ENCODE data around the gene KCTD17. TPM values are rescaled to one million over a fixed set of nuclear protein-coding genes. Genes with fewer than 3 reads are reported as not detected.

KCTD17 gene
- total RNA-seq, 2 experiments from 2014 or later: 25.7 to 29.7 TPM

DNA sequence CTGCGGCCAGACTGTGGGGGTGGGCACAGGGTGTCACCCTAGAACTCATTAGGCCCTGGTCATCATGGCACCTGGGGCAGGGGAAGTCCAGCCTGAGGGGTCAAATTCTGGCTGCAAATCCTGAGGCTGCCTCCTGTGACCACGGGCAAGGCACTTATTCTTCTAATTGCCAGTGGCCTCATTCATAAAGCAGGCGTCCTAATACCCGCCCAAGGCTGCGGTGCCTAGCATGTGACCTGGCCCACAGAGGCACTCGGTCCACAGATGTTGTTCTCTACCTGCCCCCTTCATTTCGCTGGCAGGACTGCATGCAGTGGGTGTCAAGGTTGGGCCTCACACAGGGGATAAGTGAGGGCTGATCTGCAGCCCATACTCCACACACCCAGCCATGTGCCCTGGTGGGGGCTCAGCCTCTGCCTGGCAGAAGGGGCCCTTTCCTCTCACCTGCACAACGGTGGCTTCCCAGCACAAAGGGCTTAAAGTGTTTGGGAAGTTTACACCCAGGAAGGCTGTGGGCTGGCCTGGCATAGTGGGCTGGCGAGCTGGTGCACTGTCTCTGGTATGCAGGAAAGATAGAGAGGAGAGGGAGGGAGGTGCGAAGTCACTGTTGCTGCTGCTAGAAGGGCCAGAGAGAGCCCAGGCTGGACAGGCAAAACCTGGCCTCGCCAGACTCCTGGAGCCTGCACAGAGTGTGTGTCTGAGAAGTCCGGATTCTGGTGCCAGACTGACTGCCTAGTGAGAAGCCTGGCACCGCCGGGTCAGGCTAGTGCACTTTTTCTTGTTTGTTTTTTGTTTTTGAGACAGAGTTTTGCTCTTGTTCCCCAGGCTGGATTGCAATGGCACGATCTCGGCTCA is 28.8 kb upstream of the KCTD17 start:
- peaks cover 16% of the 10 kb centered on the region for H3K4me1 Mint-ChIP-seq
- DNase-seq: no peak
- POLR2A ChIA-PET: no interaction called here
- H3K4me3 Mint-ChIP-seq: no peak overlapping the region
- no peak overlapping the region for H3K27ac Mint-ChIP-seq
- CTCF ChIA-PET: interaction anchor here (0.6 to 2.2 kb wide), 4 partner anchors 10 to 264 kb away, joined by 3 to 12 read pairs (median 5); no protein-coding TSS in a partner anchor
- peaks cover 4% of the 10 kb centered on the region for H3K27me3 Mint-ChIP-seq
- no peaks in the 10 kb centered on the region for H3K9me3 Mint-ChIP-seq
- peaks cover 2% of the 10 kb centered on the region for H3K36me3 Mint-ChIP-seq (ENCODE audit: low read depth)

DNA sequence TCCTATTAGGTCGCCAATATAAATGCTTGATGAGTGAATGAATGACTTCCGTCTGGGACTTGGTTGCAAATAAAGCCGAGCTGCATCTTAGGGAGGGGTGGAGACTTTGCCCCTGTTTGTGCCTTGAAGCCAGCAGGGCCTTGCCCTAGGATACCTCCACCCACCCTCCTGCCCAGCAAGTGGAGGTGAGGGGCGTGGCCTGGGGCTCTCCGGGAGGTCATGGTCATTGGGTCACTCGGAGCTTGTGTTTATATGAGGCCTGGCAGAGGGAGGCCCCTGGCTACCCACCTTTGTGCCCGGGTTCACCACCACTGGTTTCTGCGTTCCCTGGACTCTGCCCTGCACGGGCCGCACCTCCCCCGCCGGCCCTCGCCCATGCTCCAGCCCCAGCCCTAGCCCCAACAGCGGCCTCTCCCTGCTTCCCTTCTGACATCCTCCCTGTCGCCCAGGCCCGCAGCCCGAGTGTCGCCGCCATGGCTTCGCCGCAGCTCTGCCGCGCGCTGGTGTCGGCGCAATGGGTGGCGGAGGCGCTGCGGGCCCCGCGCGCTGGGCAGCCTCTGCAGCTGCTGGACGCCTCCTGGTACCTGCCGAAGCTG is 27.7 kb upstream of the KCTD17 start:
- Mint-ChIP-seq H3K27me3 (peaks cover 2% of the 10 kb centered on the region), H3K27ac (no peak overlapping the region), H3K9me3 (no peaks in the 10 kb centered on the region), H3K4me1 (peaks cover 16% of the 10 kb centered on the region), H3K36me3 (ENCODE audit: low read depth) (peaks cover 2% of the 10 kb centered on the region), H3K4me3 (no peak overlapping the region)
- no peak for DNase-seq
- ChIA-PET POLR2A (no interaction called here), CTCF (no interaction called here)

GRCh38 chr22:37024339-37025157 is 27.0 kb upstream of the KCTD17 start:
- peaks cover 16% of the 10 kb centered on the region for H3K4me1 Mint-ChIP-seq
- H3K27me3 Mint-ChIP-seq: peaks cover 2% of the 10 kb centered on the region
- no peak for DNase-seq
- no peak overlapping the region for H3K4me3 Mint-ChIP-seq
- peaks cover 2% of the 10 kb centered on the region for H3K36me3 Mint-ChIP-seq (ENCODE audit: low read depth)
- no peak overlapping the region for H3K27ac Mint-ChIP-seq
- no peaks in the 10 kb centered on the region for H3K9me3 Mint-ChIP-seq
- POLR2A ChIA-PET: no interaction called here
- CTCF ChIA-PET: interaction anchor here (1.3 to 2.0 kb wide), 2 partner anchors 27 to 47 kb away, joined by 3 to 5 read pairs; partner anchors contain the start of gene KCTD17

DNA sequence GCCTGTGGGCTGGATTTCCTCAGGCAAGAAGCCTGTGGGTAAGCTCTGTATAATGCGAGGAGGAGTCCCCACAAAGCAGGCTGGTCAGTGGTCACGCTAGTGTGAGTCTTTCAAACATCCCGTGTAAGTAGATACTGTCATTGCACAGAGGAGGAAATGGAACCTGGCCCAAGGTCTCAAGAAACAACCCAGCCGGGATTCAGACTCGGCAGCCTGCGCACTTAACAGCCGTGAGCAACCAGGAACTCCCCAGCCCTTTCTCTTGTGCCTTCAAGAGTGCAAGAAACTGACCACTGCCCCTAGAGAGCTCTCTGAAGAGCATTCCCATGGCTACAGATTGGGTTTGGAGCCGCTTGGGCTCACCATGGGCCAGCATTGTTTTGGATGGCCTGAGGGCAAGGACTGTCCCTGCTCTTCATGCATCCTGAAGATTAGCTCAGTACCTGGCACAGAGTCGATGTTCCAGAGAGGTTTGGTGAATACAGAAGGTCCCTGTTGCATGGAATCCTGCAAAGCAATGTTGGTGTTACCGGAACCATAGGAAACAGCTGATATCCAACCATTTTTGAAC is 26.0 kb upstream of the KCTD17 start:
- no peak for DNase-seq
- POLR2A ChIA-PET: no interaction called here

GRCh38 chr22:37026325-37026724 is 25.2 kb upstream of the KCTD17 start:
- Mint-ChIP-seq H3K27ac (no peak overlapping the region), H3K27me3 (no peaks in the 10 kb centered on the region), H3K4me1 (peaks cover 6% of the 10 kb centered on the region), H3K9me3 (no peaks in the 10 kb centered on the region), H3K36me3 (ENCODE audit: low read depth) (peaks cover 2% of the 10 kb centered on the region), H3K4me3 (no peak overlapping the region)
- ChIA-PET CTCF (interaction anchor here (0.8 to 2.0 kb wide), 6 partner anchors 9 to 56 kb away, joined by 3 to 5 read pairs (median 4); no protein-coding TSS in a partner anchor), POLR2A (no interaction called here)
- no peak for DNase-seq

More for the DNA sequence above, 26.0 kb upstream of the KCTD17 start:
- Mint-ChIP-seq H3K27ac (no peak overlapping the region), H3K36me3 (ENCODE audit: low read depth) (peaks cover 2% of the 10 kb centered on the region), H3K27me3 (peaks cover 2% of the 10 kb centered on the region), H3K4me1 (peaks cover 7% of the 10 kb centered on the region), H3K9me3 (no peaks in the 10 kb centered on the region), H3K4me3 (no peak overlapping the region)
- CTCF ChIA-PET: interaction anchor here (0.8 to 2.0 kb wide), 7 partner anchors 9 to 56 kb away, joined by 3 to 5 read pairs (median 3); partner anchors contain the start of gene KCTD17

GRCh38 chr22:37027556-37027955 is 24.0 kb upstream of the KCTD17 start:
- no peak for DNase-seq
- no peak overlapping the region for H3K27ac Mint-ChIP-seq
- no peaks in the 10 kb centered on the region for H3K9me3 Mint-ChIP-seq
- POLR2A ChIA-PET: no interaction called here
- H3K4me3 Mint-ChIP-seq: no peak overlapping the region
- H3K36me3 Mint-ChIP-seq (ENCODE audit: low read depth): peaks cover 2% of the 10 kb centered on the region
- H3K4me1 Mint-ChIP-seq: no peaks in the 10 kb centered on the region
- H3K27me3 Mint-ChIP-seq: no peaks in the 10 kb centered on the region
- CTCF ChIA-PET: interaction anchor here (0.7 to 1.4 kb wide), 3 partner anchors 23 to 684 kb away, joined by 3 read pairs; no protein-coding TSS in a partner anchor

DNA sequence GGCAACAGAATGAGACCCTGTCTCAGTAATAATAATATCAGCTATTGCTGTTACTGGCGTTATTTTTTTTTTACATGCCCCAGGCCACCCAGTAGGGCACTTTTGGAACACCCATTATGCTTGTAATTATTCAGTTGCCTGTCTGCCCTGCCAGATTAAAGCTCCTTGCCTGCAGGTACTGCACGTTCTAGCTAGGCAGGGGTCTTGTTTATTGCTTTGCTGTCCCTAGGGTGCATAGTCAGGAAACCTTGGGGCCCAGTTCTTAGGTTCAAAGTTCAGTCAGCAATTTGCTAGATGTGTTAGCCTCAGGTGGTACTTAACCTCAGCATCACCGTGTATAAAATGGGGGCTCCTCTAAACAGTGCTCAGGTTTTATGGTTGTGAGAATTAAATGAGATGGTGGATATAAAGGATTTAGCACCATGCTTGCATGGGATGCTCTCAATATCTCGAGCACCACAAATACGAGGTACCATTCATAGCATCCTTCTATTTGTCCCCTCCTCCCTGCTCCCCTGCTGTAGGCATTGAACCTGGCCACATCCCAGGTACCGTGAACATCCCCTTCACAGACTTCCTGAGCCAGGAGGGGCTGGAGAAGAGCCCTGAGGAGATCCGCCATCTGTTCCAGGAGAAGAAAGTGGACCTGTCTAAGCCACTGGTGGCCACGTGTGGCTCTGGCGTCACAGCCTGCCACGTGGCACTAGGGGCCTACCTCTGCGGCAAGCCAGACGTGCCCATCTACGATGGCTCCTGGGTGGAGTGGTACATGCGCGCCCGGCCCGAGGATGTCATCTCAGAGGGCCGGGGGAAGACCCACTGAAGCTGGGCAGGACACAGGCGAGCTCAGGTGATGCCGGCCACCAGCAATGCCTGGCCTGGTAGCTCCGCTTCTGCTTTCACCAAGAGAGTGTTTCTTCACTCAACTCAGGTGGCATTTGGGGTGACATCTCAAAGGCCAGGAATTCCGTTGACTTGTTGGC is 22.6 kb upstream of the KCTD17 start:
- no peak for DNase-seq
- POLR2A ChIA-PET: interaction anchor here (0.6 to 0.7 kb wide), 2 partner anchors 12 to 1653 kb away, joined by 3 to 7 read pairs; partner anchors contain the start of gene TOMM22
- CTCF ChIA-PET: interaction anchor here (0.8 to 2.0 kb wide), 3 partner anchors 9 to 51 kb away, joined by 3 to 10 read pairs (median 3); no protein-coding TSS in a partner anchor
- no peaks in the 10 kb centered on the region for H3K4me1 Mint-ChIP-seq
- no peak overlapping the region for H3K27ac Mint-ChIP-seq
- no peaks in the 10 kb centered on the region for H3K27me3 Mint-ChIP-seq
- no peak overlapping the region for H3K4me3 Mint-ChIP-seq
- H3K36me3 Mint-ChIP-seq (ENCODE audit: low read depth): peaks cover 2% of the 10 kb centered on the region
- H3K9me3 Mint-ChIP-seq: no peaks in the 10 kb centered on the region

DNA sequence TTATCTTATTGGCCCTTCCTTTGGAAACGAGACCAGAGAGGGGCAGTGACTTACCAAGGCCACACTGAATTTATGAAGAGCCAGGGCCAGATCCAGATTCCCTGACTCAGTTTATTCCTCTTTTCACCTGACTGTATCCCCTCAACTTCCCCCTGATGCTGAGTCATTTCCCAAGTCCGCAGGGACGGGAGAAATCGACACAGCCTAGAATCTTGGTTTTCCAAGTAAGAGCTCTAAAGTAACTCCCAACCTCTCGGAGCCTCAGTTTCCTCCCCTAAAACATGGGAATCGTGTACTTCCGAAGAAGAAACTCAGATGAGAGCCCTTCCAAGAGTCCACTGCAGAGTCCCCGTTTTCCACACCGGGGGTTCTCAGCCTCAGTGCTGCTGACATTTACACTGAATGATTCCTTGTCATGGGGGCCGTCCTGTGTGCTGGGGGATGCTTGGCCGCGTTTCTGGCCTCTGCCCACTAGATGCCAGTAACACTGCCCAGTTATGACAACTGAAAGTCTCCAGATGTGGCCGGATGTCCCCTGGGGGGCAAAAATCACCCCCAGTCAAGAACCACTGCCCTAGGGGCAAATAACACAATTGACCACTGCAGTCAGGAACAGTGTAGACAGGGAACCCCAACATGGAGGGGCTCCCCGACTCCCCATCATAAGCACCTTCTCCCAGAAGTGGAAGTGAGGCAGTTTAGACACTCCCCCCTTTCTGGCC is 20.8 kb upstream of the KCTD17 start:
- Mint-ChIP-seq H3K36me3 (ENCODE audit: low read depth) (no peaks in the 10 kb centered on the region), H3K4me1 (no peaks in the 10 kb centered on the region), H3K27me3 (no peaks in the 10 kb centered on the region), H3K27ac (no peak overlapping the region), H3K9me3 (no peaks in the 10 kb centered on the region), H3K4me3 (no peak overlapping the region)
- POLR2A ChIA-PET: no interaction called here
- no peak for DNase-seq
- CTCF ChIA-PET: interaction anchor here (1.0 to 2.0 kb wide), 2 partner anchors 10 to 53 kb away, joined by 3 to 10 read pairs; no protein-coding TSS in a partner anchor

DNA sequence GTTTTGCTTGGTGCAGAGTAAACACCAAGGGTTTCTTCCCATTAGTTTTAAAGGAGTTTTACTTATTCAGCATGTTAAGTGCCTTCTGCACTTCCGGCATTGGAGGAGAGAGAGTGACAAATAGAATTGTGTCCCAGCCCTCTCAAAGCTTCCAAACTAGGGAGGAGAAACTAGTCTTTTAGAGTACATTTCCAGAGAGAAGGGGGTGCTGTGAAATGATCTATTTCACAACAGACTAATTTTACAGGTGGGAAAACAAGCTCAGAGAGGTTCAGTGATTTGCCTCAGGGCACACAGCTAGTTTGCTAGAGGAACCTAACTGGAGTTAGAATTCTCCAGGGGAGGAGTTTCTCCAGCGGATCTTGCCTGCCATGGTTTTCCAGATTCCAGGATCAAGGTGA is 19.4 kb upstream of the KCTD17 start:
- POLR2A ChIA-PET: no interaction called here
- no peaks in the 10 kb centered on the region for H3K4me1 Mint-ChIP-seq

DNA sequence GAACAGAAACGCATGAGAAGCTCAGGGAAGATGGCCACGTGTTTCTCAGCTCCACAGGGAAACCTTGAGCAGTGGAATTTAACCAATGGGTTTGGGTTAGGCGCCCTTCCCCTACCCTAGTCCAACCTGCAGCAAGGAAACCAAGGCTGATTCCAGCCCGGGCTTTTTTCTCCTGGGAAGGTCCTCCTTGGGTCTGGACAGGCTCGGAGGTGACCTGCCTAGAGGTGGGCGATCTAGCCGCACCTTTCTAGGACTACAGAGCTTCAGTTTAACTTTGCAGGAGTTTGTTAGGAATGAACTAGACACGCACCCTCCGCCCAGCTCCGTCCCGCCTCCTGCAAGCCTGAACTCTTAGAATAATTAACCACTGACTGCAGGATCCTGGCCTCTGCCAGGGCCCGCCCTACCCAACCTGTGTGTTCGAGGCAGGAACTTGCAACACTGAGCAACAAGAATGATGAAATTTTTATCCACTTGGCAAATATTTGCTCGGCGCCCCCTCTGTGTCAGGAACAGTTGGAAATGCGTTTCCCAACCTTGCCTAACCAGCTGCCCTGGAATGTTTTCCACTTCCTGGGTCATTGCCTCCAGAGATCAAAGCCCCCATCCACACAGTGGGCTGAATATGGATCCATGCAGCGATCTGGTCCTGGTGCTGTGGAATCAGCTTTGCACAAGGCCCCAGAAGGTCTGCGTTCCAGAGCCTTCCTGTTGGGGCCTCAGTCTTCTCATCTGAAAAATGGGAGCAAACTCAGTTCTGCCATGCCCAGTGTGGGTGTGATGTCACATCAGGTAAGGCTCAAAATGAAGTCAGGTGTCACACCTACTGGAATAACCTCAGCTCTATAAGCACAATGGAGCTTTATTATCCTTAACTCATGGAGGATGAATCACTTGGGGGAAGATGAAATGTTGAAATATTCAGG is 18.7 kb upstream of the KCTD17 start:
- CTCF ChIA-PET: interaction anchor here (1.1 to 2.0 kb wide), 3 partner anchors 11 to 55 kb away, joined by 4 to 7 read pairs (median 4); no protein-coding TSS in a partner anchor
- Mint-ChIP-seq H3K4me1 (no peaks in the 10 kb centered on the region), H3K36me3 (ENCODE audit: low read depth) (no peaks in the 10 kb centered on the region), H3K27me3 (peaks cover 7% of the 10 kb centered on the region), H3K27ac (no peak overlapping the region), H3K9me3 (no peaks in the 10 kb centered on the region), H3K4me3 (no peak overlapping the region)
- POLR2A ChIA-PET: no interaction called here
- DNase-seq: no peak

More for the DNA sequence above, 19.4 kb upstream of the KCTD17 start:
- Mint-ChIP-seq H3K36me3 (ENCODE audit: low read depth) (no peaks in the 10 kb centered on the region), H3K9me3 (no peaks in the 10 kb centered on the region), H3K27me3 (peaks cover 2% of the 10 kb centered on the region), H3K4me3 (no peak overlapping the region), H3K27ac (no peak overlapping the region)
- CTCF ChIA-PET: interaction anchor here (1.1 to 1.3 kb wide), 2 partner anchors 10 to 54 kb away, joined by 4 to 7 read pairs; no protein-coding TSS in a partner anchor
- no peak for DNase-seq

Data from activated CD4-positive, alpha-beta T cell treated with anti-CD3 and anti-CD28 coated beads, Interleukin-2, amount 10 ng/mL, durations not matched to agents 7 days and 5 days (primary cell).